GM21390 (cell line): ENCODE results near the gene SETD2.

ENCODE experiments used
- ATAC-seq: cut with Tn5 transposase; IDR thresholded peaks from one replicate; pipeline ENCODE4 v1.9.1; 2021; ENCODE audit not compliant: unreplicated experiment

SETD2 gene

GRCh38 chr3:47012342-47013230, 151.3 kb downstream of the SETD2 start:
- ATAC-seq: no peak

DNA sequence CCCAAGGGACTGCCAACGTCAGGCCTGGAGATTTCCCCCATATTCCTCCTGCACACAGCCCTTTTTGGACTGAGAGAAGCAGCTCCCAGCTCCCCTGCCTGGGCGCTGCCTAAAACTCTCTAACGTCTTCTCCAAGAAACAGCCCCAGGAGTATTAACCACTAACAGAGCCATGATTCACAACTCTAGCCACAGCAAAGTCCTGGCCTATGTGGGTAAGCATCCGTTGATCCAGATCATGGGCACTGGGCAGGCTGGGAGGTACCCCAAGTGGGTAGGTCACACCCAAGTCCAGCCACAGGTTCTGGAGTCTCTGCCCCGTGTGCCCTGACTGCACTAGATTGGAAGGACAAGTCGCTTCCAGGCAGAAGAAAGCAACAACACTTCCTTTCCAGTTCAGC, 152.5 kb downstream of the SETD2 start:
- no peak for ATAC-seq

DNA sequence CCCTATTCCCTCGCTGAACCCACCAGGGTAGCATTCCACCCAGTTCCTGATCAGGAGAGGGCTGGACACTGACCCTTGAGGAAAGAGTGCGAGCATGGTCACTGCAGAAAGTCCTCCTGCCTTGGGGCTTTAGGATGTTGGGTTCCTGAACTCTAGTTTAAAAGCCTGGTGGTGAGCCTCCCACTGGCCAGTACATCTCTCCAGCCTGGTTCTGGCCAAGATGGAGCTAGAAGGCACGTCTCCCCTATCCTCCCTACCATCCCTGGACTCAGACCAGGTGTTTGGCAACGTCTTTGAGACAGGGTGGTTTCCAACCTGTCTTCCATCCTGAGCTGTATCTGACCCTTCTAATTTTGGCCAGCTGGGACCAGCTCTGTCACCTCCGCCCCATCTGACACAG, 153.0 kb downstream of the SETD2 start:
- no peak for ATAC-seq

GRCh38 chr3:47010111-47010712, 153.7 kb downstream of the SETD2 start:
- no peak for ATAC-seq

DNA sequence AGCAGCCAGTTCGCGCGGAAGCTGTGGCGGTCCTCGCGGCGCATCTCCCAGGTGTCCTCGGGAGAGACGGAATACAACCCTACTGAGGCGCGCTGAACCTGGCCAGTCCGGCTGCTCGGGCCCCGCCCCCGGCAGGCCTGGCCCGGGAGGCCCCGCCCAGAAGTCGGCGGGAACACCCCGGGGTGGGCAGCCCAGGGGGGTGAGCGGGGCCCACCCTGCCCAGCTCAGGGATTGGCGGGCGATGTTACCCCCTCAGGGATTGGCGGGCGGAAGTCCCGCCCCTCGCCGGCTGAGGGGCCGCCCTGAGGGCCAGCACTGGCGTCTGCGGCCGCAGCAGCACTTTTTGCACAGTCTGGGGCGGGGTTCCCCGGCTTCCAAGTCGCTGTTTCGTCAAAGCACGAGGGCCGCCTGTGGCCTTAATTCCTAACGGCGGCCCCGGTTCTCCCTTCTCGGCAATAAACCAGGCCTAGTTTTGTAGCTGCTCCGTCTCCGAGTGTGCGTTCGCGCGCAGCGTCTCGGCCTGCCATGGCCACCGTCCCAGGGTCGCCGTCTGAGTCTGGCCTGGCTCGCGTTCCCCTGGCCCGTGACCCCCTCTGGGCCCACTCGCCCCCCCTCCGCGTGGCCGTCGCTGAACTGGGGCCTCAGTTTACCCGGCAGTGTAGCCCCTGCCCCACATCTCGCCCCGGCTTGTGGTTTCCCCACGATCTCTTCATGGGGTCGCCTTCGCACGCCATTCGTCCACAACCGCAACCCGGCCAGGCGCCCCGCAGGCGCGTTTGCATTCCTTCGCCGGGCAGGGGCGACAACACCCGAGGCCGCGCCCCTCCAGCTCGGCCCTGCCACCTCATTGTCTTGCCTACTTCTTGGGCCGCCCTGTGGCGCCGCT, 154.4 kb downstream of the SETD2 start:
- ATAC-seq: peak; percentile 81

DNA sequence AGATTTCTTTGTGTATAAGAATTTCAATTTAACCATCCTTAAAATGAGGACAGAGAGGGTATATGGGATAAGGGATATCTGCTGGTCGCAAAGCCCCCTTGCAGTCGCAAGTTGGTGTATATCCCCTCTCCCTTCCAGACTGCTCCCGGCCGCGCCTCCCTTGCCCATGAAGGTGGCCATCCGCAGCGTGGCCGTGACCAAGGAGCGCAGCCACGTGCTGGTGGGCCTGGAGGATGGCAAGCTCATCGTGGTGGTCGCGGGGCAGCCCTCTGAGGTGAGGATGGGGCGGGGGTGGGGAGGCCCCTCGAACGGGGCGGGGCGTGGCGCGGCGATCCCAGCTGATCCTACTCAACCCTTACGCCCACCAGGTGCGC, 155.1 kb downstream of the SETD2 start:
- ATAC-seq: no peak

DNA sequence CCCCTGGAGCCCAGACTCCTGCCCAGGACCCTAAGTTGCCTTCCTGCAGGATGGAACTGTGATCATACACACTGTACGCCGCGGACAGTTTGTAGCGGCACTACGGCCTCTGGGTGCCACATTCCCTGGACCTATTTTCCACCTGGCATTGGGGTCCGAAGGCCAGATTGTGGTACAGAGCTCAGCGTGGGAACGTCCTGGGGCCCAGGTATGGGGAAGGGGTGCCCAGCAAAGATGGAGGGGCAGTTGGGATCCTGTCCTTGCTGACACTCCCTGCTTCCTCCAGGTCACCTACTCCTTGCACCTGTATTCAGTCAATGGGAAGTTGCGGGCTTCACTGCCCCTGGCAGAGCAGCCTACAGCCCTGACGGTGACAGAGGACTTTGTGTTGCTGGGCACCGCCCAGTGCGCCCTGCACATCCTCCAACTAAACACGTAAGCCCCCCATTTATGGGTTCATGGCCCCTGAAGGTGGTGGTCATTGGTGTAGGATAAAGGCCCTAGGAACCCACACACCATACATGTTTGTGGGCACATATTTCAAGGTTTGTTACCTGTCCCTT, 155.6 kb downstream of the SETD2 start:
- no peak for ATAC-seq

DNA sequence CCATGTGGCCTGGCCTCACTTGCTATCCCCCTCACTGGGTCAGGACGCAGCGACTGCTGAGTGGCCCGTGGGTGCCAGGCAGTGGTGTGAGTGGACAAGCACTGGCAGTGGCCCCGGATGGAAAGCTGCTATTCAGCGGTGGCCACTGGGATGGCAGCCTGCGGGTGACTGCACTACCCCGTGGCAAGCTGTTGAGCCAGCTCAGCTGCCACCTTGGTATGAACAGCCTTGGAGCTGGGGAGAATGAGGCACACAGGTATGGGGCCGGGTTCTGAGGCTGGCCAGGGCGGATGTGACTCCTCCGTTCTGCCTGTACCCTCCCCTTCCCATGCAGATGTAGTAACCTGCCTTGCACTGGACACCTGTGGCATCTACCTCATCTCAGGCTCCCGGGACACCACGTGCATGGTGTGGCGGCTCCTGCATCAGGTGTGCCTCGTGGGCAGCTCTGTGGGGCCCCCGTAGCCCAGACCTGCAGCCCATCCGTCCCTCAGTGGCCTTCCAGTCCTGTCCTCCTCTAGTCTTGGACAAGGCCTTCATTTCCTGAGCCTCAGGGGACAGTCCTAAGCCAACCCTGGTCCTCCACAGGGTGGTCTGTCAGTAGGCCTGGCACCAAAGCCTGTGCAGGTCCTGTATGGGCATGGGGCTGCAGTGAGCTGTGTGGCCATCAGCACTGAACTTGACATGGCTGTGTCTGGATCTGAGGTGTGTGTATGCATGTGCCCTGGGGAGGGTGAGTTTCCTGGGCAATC, 156.3 kb downstream of the SETD2 start:
- ATAC-seq: no peak

- ATAC-seq: no peak
These were observed 156.9 kb downstream of the SETD2 start for GRCh38 chr3:47007001-47007400.

- ATAC-seq: no peak
These were observed 157.7 kb downstream of the SETD2 start for GRCh38 chr3:47006145-47006651.

GRCh38 chr3:47005212-47006144, 158.4 kb downstream of the SETD2 start:
- ATAC-seq: no peak

- ATAC-seq: no peak
These were observed 159.3 kb downstream of the SETD2 start for GRCh38 chr3:47004369-47005211.

DNA sequence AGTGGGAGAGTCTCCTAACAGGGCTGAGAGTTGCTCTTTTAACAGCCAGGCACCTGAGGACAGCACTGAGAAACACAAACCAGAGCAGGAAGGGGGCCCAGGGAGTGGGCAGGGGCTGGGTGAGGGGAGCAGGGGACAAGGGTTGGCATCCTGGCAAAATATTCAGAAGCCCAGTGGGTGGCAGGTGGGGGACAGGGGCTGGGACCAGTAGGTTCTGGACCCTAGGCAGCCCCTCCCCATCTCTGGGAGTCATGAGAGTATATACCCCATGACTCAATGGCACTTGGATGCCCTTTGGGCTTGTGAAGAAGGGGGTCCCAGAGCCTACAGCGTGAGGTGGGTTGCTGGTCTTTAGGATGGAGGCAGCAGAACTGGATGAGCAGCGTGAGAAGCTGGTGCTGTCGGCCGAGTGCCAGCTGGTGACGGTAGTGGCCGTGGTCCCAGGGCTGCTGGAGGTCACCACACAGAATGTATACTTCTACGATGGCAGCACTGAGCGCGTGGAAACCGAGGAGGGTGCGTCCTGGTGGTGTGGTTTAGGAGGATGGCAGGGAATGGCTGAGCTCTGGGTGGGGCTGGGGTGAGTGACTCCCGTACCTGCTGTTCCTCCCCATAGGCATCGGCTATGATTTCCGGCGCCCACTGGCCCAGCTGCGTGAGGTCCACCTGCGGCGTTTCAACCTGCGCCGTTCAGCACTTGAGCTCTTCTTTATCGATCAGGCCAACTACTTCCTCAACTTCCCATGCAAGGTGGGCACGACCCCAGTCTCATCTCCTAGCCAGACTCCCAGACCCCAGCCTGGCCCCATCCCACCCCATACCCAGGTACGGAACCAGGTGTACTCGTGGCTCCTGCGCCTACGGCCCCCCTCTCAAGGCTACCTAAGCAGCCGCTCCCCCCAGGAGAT, 160.2 kb downstream of the SETD2 start:
- no peak for ATAC-seq

DNA sequence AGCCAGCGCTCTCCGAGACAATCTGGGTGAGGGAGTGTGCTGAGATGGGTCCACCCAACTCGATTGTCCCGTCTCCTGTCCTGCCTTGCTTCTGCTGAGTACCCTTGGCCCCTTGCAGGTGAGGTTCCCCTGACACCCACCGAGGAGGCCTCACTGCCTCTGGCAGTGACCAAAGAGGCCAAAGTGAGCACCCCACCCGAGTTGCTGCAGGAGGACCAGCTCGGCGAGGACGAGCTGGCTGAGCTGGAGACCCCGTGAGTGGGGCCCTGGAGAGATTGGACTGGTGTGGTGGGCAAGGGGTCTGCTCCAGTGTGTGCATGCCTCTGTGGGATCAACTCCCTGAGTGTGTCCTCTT, 160.9 kb downstream of the SETD2 start:
- no peak for ATAC-seq

- ATAC-seq: no peak
These were observed 161.5 kb downstream of the SETD2 start for GRCh38 chr3:47002171-47003055.

DNA sequence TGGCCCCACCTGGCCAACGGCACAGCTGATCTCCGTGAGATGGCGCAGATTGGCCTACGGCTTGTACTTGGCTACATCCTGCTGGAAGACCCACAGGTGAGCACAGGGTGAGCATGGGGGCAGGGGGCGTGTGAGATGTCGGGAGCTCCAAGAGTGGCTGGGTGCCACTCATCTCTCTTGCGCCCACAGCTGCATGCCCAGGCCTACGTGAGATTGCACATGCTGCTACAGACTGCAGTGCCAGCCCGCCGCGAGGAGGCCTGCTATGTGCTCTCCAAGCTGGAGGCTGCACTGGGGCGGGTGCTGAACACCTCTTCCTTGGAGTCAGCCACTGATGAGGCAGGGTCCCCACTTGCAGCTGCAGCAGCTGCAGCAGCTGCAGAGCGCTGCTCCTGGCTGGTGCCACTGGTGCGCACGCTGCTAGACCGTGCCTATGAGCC, 162.2 kb downstream of the SETD2 start:
- ATAC-seq: no peak
